HG02943 (cell line): ENCODE data around the gene DCTN4.

ENCODE experiments used
- ATAC-seq: cut with Tn5 transposase; IDR thresholded peaks from one replicate; pipeline ENCODE4 v1.9.1; 2021; ENCODE audit warnings: mild to moderate bottlenecking, low read depth, moderate library complexity; ENCODE audit not compliant: unreplicated experiment

DCTN4 gene

DNA sequence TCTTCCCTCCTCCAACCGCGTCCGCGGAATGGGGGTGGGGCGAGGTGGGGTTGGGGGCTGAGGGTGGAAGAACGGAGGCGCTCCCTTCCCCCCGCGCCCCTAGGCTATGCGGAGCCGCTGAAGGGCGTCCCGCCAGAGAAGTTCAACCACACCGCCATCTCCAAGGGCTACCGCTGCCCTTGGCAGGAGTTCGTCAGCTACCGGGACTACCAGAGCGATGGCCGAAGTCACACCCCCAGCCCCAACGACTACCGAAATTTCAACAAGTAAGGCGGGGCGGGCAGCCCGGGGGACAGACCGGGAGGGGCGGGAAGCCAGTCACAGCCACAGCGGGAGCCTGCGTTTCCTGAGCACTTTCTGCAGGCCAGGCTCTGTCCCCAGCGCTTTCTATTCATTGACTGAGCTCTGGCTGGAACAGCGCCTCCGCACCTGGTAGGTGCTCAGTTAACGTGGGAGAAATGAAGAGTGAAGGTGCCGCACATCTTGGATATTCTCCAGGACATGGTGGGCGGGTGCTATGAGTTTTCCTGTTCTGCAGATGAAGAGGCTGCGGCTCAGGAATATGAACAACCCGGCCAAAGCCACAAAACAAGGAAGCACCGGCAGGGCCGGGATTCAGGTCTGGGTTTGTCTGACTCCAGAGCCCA lies 86.5 kb downstream of the DCTN4 start:
- no peak for ATAC-seq

DNA sequence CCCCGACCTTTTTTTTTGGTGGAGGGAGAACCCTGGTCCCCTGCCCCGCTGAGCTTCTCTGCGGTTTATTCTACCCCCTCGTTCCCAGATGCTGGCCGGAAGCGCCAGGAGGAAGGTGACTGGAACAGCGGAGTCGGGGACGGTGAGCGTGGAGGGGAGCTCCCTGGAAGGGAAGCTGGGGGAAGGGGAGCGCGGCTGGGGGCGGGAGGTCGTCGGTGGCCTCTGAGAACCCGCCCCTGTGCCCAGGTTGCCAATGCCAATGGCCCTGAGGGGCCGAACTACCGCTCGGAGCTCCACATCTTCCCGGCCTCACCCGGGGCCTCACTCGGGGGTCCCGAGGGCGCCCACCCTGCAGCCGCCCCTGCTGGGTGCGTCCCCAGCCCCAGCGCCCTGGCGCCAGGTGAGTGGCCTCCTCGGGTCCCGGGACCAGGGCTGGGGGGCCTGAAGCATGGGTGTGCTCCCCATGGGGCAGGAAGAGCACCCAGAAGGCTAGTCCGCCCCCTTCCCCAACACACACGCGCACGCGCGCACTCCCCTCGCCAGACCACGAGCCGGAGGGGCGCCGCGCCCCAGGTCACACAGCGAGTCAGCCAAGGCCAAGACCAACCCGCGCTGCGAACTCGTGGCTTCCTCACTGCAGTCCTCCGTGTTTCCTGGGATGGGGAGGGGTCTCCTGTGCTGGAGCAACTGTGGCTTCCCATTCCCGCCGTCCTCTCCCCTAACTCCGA lies 87.1 kb downstream of the DCTN4 start:
- ATAC-seq: no peak

DNA sequence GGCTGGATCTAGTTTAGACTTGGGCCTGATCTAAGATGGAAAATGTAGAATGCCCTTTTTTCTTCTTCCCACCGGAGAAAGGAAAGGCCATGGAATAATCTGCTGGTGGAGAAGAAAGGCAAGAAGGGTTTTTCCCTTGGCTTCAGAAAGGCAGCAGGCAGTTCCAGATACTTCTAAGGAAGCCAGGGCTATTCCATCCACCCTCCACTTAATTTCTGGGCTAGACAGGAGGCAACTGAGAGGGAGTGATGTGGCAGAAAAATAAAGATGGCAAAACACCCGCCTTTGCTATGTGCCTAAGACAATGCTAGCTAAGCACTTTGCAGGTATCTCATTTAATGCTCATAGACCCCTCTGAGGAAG lies 87.9 kb downstream of the DCTN4 start:
- ATAC-seq: no peak

DNA sequence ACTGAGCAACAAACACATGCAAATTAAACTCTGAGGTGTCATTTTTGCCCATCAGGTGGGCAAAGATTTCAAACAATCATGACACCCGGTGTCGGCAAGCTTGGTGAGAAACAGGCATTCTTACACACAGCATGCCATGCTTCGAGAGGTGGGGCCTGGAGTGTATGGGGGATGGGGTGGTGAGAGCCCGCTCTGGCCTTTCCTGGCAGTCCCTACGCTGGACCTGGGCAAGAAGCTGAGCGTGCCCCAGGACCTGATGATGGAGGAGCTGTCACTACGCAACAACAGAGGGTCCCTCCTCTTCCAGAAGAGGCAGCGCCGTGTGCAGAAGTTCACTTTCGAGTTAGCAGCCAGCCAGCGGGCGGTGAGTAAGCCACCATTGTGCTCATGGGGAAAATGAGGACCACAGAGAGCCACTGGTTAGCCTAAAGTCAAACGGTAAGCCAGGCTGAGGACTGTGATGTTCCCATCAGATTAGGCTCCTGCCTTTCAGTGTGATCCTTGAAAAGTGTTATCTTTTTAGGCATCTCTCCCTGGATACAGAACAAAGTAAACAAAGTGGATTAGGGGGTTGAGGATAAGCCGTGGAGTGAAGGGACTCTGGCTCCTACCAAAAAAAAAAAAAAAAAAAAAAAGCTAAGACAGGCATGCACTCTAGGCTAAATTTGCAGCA lies 88.4 kb downstream of the DCTN4 start:
- no peak for ATAC-seq

DNA sequence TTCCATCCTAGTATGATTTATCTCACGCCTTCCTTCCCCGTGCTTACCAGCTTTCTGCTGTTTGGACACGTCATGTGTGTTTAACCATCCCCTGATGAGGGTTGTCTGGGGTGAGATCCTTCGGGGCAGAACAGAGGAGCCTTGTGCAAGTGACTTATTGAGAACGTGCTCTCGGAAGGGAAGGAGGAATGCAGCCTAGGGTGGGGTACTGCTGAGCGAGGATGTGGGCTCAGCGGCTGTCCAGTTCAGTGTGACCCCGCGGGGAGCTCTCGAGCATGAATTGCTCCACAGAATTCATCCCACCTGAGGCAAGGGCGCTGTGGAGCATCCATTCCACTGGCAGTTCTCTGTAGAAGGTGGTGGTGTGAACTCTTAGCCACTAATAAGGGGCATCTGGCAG lies 93.8 kb downstream of the DCTN4 start:
- ATAC-seq: no peak

DNA sequence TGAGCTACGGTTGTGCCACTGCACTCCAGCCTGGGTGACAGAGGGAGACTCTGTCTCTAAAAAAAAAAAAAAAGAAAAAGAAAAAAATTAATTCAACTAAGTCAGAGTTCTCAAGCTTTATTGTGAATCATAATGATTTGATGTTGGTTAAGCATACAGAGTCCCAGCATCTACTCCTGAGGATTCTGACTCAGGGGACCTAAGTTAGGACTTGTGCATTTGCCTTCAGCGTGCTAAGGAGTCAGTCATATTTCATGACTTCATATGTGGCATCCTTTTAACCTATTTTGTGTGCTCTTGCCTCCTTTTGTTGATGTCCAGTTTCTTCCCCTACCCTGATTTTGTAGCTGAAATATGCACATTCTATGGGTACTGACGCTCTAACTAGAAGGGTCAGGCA lies 94.9 kb downstream of the DCTN4 start:
- ATAC-seq: no peak

DNA sequence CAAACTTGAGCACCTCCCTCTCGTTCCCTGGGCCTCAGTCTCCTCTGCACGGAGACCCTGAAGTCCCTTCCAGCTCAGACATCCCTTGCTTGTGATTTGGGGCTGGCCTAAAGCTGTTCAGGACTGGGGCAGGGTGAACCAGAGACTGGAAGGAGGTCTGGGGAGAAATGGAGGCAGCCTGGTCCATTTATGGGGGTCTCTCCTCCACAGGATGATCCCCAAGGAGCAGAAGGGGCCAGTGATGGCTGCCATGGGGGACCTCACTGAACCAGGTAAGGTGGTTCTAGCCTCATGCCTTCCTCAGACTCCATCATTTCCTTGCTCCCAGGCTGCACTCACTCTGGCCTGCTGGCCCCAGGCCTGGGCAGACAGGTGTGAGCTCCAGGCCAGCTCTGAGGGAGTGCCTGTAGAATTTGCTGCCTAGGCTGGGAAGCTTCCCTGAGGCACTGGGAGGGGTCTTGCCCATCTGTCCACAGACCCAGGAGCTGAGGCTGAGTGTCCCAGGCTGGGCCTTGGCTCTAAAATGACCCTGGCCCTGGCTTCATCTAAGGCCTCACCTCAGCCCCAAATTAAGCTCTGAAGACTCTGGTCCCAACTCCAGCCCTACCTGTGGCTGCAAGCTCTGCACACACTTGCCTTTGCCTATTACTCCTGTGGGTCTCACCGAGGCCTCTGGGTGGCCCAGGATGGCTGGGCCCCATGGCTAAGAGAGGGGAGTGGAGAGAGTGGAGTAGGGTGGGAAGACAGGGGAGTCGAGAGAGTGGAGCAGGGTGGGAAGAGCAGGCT lies 95.9 kb downstream of the DCTN4 start:
- no peak for ATAC-seq

DNA sequence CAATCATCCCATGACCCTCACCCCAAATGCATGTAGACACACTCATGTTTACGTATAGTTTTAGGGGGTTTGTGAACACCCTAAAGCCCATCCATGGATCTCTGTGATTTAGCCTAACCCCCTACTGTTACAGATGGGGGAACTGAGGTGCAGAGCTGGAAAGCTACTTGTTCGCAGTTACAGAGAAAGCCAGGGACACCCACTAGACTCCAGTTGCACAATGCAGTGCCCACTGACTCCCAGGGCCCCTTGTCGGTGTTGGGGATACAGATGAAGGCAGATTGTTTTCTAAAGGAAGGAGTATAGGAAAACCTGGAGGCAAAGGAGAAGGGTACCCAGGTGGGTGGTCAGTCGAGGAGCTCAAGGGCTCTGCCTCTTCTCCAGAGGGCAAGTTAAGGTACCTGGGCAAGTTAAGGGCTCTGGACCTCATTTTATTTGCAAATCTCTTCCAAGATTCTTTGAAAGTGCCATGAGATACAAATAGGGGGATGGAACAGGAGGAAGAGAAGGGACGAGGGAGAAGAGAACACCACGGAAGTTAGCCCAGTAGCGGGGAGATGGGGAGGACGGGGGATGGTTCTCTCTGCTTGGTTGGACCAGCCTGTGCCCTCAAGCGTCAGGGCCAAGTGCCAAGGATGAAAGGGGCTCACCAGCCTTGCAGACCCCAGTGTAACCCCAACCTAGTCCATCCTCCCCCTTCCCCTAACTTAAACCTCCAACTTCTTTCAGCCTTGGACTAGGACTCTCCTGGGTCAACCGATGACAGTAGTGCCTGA lies 96.8 kb downstream of the DCTN4 start:
- no peak for ATAC-seq

DNA sequence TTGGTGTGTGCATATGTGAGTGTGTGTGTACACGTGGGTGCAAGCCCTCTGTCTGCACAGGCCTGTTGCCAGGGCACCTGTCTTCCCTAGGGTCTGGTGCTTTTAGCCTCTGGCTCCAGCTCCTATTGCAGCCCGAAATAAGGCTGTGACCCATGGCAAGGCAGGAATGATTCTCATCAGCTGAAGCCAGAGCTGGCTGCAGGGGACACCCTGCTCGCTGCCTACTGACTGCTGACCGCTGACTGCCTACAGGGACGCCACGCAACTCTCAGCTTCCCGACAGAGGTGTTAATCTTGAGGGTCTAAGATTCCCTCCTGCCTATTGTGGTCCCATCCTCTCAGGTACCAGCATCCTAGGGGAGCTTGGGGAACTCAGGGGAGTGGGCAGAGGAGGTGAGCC lies 97.7 kb downstream of the DCTN4 start, which contains the start of gene MYOZ3:
Gene MYOZ3 (plus strand): TSS at position 166 of the 400 bp plus-strand sequence. CDS start 1,691 bp downstream, outside the sequence.
- no peak for ATAC-seq

DNA sequence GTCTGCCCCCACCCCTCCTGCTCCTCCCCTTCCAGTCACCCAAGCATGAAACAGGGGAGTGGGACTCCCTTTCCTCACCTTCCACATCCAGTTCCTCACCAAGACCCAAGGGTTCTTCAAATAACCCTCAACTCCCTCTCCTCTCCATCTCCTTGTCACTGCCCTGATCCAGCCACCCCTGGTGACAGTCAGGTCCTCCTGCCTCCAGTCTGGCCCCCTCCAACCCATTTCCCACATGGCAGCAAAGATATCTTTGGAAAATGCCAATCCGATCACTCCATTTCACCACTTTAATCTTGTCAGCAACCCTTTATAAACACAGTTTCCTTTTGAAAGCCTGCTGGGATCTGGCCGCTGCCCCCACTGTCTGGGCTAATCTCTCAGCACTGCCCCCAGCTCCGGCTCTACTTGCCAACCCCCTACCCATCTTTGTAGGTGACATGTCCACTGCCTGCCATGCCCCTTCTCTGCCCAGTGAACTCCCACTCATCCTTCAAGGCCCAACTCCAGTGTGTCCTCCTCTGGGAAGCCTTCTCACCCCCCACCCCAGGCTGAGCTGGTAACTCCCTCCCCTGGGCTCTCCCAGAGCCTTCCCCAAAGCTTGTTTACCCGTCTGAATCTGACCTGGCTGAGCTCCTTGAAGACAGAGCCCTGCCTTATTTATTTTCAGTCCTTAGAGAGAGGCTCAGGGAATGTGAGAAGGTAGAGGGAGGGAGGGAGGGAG lies 98.5 kb downstream of the DCTN4 start:
- no peak for ATAC-seq

DNA sequence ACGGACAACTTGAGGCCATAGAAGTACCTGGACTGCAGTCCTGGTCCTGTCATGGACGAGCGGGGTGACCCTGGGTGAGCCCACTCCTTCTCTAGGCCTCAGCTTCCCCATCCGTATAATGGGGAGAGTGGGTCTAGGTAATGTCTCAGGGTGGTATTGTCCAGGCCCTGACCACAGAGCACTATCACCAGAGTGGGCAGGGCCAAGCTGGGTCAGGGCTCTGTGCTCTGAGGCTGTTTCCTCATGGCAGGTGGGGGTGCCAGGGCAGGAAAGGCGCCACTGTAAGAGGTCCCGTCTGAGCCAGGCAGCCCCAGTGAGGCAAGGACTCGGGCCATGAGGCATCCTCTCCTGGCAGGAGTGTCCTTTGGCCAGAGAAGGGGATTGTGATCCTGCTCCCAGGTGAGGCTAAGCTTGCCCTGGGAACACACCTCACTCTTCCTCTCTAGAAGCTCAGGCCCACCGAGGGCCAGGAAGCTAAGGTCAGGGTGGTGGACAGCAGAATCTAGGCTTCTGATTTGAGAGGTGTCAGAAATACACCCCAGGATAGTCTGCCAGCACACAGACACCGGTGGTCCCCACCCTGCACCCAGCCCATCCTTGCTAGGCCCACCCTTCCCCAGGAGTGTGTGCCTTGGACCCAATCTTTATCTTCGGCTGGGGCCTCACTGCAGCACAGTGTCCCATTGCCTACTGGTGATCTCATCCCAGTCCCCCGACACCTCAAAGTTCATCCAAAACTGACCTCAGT lies 99.3 kb downstream of the DCTN4 start:
- no peak for ATAC-seq

DNA sequence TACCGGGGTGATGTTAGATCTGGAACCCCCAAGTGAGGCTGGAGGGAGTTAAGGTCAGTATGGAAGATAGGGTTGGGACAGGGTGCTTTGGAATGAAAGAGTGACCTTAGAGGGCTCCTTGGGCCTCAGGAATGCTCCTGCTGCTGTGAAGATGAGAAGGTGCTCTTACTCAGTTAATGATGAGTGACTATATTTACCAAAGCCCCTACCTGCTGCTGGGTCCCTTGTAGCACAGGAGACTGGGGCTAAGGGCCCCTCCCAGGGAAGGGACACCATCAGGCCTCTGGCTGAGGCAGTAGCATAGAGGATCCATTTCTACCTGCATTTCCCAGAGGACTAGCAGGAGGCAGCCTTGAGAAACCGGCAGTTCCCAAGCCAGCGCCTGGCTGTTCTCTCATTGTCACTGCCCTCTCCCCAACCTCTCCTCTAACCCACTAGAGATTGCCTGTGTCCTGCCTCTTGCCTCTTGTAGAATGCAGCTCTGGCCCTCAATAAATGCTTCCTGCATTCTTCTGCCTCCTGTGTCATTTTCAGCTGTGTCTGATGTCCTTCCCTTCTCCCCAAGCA lies 100.0 kb downstream of the DCTN4 start:
- no peak for ATAC-seq
